ENCODE data around the gene AR.

GRCh38 chrX:67697452-67697851 lies 153.6 kb downstream of the AR start:
- TF ChIP-seq CTCF (IDR thresholded peaks at IDR 0.05) (no peak), EZH2 (IDR thresholded peaks at IDR 0.05) (no peak), EZH2phosphoT487 (IDR thresholded peaks at IDR 0.05) (no peak)

All from neural progenitor cell (in vitro differentiated cells).